ENCODE data around the gene CDH26.

- no peak for TF ChIP-seq CTCF (IDR thresholded peaks at IDR 0.05)
- no peak for TF ChIP-seq POLR2A (IDR thresholded peaks at IDR 0.05)
Measured at GRCh38 chr20:60046436-60046835, 88.2 kb downstream of the CDH26 start.

All from esophagus squamous epithelium (tissue), 4 donors.